ENCODE results near the gene CRMP1.
A peak's percentile ranks its signal among the peaks of the same experiment; 100 is the strongest.

Gene CRMP1

DNA sequence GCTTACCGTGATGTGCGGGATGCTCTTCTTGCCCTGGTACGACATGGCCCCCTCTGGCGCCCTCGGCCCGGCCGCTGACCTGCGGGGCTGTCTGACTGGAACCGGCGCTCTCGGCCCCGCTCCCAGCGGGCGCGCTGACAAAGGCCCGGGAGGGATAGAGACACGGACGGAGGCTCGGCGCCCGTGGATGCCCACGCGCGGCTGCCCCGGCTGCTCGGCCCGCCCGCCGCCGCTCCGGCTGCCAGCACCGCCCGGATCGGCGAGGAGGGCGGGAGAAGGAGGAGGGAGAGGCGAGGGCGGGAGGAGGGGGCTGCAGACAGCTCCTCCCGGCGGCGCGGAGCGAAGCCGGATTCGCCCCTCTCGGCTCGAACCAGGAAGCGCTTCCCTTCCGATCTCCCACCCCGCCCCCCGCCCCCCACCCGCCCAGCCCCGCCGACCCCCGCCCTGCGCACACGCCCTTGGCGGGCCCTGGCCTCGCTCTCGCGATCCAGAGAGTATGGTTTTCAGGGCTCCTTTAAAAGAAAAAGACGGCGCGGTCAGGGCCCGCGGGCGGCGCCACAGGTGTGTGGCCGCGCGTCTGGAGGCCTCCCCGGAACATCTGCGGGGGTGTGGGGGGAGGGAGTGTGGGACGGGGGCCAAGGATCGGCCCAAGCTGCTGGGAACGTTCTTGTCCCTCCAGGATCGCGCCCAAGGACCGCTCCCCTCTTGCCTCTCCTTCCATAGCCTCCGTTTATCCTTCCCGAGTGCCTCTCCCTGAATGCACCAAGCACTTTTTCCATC lies 4.5 kb downstream of the CRMP1 start:
- no peak for DNase-seq (ENCODE audit: low read depth)

- DNase-seq (ENCODE audit: low read depth), result no peak
Observed at GRCh38 chr4:5887361-5888221, 5.3 kb downstream of the CRMP1 start.

- no peak for DNase-seq (ENCODE audit: low read depth)
Observed at GRCh38 chr4:5887011-5887360, 5.9 kb downstream of the CRMP1 start.

GRCh38 chr4:5885733-5886132 lies 7.2 kb downstream of the CRMP1 start:
- no peak for DNase-seq (ENCODE audit: low read depth)

GRCh38 chr4:5884796-5885195 lies 8.1 kb downstream of the CRMP1 start:
- DNase-seq (ENCODE audit: low read depth), result no peak

- no peak for DNase-seq (ENCODE audit: low read depth)
Observed at GRCh38 chr4:5883916-5884315, 9.0 kb downstream of the CRMP1 start.

DNA sequence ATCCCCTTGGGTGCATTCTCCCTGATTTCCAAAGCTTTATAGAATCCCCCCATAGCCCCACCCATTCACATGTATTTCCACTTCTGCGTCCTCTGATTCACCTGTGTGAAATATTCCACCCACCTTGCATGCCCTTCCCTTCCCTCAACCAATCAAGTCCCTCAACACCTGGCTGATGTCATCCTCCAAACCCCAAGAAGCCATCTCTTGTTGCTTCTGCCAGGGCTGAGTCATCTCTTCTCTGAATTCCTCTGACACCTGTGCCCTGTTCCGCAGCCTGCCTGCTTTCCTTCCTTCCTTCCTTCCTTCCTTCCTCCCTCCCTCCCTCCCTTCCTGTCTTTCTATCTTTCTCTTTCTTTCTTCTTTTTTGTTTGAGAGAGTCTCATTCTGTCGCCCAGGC lies 9.9 kb downstream of the CRMP1 start:
- no peak for DNase-seq (ENCODE audit: low read depth)

DNA sequence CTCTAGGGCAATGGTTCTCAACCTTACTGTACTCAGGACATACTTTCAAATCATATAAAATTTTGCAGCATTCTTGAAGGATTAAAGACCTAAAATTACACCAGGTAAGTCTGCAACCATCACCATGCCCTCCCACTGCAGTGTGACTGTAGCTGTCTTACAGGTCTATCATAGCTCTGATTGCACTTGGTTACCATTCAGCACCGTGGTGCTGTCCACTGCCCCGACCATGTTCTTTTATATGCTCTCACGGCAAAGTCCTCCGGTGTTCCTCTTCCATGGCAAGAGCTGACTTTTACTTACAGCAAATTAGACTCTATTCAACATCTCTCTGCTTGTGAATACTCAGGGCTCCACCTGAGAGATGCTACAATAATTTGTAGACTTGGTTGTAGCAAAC lies 11.5 kb downstream of the CRMP1 start:
- DNase-seq (ENCODE audit: low read depth), result no peak

DNA sequence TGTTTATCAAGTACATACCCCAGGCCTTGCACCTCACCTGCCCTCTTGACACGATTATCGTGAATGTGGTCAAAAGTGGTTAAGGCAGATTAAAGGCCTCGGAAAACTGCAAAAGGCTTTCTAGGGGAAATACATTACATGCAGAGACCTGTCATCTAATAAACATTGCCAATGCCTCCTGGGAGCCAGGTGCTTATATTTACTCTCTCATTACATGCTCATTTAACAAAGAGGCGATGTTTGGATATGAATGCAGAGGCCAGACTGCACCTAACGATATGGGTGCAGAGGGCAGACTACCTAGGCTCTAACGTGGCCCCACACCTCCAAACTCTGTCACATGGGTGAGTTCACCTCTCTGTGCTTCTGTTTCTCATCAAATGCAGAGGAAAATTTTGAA lies 14.5 kb downstream of the CRMP1 start:
- no peak for DNase-seq (ENCODE audit: low read depth)

DNA sequence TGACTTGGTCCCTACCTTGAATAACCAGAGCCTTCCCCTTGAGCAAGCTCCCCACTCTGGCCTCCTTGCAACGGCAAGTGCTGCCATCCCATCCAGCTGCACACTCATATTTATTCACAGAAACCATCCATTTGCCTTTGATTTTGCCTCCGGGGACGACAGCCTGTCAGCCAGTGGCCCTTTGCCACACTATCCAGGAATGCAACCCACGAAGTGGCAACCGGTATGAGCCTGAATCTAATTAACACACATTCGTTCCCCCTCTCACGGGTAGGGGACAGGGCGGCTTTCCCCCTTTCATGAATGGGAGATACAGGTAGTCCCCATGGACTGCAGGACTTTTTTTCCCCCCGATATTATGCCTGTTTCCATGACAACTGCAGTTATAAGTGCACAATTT lies 15.5 kb downstream of the CRMP1 start:
- no peak for DNase-seq (ENCODE audit: low read depth)

- peak; percentile 8 for DNase-seq (ENCODE audit: low read depth)
Observed at GRCh38 chr4:5874811-5875449, 18.0 kb downstream of the CRMP1 start.

- no peak for DNase-seq (ENCODE audit: low read depth)
Observed at GRCh38 chr4:5870701-5871100, 22.2 kb downstream of the CRMP1 start.

DNA sequence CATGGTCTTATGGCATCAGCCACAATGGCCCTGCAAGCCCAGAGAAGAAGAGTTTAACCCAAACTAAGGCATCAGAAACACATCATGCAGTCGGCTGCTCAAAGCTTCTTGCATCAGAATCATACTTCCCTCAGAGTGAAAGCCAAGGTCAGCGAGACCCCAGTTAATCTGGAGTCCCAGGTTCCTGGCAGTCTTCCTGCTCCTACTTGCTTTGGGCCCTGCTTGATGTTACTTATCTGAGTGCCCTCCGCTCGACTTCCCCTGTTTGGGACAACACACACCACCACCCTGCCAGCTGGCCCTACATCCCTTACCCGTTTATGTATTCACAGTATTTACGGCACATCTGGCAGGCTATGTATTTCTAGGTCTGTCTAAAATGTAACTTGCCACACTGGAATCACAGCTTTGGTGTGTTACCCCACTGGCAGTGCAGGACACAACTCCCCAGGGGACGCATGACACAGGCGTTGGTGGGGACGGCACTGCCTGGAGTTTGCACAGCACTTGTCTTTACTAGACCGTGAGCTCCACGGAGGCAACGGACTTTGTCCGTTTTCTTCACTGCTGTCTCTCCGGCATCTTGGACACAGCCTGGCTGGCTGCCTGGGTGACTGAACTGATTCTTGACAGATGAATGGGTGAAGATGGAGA lies 22.8 kb downstream of the CRMP1 start:
- no peak for DNase-seq (ENCODE audit: low read depth)

DNA sequence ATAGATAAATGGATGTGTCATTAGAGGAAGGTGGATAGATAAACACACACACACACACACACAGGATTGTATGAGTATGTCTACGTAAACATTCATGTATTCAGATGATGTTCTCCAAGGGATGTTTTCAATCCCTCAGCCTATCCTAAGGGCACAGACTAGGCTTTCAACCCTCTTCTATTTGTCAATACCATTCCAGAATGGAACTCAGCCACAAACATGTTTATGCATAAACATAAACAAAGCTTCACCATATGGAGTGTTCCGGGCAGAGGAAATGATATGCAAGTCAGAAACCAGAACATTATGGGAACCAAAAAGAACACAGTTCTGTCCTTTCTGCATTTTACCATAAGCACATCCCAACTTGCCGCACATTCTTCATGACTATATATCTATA lies 25.0 kb downstream of the CRMP1 start:
- no peak for DNase-seq (ENCODE audit: low read depth)

DNA sequence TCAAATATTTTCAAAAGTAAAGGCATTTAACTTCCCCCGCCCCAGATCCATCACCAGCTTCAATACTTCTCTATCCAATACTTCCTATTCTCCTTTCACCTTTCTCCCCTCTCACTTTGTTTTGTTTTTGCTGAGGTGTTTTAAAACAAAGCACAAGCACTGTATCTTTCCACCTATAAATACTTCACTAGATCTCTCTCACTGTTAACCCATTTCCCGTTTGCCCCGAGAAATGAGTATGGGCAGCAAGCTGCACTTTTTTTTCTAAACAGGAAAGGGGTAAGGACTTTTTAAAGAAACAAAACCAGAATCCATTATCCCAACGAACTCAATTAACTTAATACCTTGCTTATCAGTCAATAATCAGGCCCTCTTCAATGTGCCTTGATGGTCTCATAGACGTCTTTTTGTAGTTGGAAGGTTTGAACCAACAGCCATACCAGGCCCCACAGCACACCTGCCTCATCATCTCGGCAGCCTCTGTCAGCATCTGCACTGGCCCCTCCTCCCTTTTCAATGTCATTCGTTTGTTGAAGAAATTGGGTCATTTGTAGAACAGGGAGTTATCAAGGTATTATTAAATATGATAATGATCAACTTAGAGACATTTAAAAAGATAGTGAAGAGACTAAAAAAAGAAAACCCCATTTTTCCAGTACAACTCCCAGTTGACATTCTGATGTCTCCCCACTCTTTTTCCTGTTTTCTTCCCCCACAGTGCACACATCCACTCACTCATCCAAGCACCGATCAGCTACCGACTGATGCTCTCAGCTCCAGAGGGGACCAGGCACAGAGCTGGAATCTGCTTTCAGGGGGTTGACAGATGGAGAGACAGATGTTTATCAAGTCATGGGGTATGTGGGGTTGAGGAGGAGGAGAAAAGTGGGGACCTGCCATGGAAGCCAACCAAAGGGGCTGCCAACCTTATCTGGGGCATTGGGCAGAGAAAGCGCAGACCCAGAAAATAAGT lies 25.8 kb downstream of the CRMP1 start:
- DNase-seq (ENCODE audit: low read depth), result no peak

GRCh38 chr4:5865896-5866599 lies 26.8 kb downstream of the CRMP1 start:
- DNase-seq (ENCODE audit: low read depth), result no peak

DNA sequence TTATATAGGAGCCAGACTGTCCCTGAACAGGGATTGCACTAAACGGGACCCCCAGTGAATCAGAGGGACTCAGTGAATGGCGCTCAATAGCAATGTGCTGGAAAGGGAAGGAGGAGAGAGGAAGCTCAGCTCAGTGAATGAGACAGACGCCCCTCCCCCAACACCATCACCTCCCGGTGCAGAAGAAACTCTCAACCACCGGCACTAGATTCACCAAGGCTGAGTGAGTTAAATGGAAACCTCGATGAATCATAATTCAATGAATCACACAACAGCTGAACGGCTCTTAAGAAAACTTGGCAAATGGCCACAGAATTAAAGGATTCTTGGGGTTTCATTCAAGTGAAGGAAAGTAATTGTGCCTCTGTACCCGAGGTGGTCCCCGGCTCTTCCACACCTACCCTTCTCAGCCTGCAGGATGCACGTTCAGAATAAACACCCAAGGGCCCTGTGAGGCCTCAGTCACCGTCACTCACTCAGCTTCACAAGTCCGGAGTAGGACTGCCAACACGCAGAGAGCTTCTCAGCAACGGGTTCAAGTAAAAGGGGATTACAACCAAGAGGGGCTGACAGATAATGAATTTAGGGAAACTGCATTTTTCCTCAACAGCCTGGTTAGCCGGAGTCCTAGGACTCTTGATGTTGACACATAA lies 29.3 kb downstream of the CRMP1 start:
- peak; percentile 82 for DNase-seq (ENCODE audit: low read depth)

GRCh38 chr4:5858020-5858769 lies 34.7 kb downstream of the CRMP1 start:
- no peak for DNase-seq (ENCODE audit: low read depth)

DNA sequence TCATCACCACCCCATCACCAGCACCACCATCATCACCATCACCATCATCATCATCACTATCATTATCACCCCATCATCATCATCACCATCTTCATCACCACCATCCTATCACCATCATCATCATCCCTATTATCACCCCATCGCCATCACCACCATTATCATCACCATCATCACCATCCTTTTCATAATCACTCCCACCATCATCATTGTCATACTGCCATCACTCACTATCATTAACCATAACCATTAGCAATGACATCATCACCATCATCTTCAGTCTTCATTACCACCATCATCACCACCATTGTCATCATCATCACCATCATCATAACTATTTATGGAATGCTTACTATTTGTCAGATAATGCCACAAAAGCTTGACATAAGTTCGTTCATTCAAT lies 35.7 kb downstream of the CRMP1 start:
- DNase-seq (ENCODE audit: low read depth), result no peak
